ENCODE measurements around the gene CFAP69.

Gene CFAP69, protein sequence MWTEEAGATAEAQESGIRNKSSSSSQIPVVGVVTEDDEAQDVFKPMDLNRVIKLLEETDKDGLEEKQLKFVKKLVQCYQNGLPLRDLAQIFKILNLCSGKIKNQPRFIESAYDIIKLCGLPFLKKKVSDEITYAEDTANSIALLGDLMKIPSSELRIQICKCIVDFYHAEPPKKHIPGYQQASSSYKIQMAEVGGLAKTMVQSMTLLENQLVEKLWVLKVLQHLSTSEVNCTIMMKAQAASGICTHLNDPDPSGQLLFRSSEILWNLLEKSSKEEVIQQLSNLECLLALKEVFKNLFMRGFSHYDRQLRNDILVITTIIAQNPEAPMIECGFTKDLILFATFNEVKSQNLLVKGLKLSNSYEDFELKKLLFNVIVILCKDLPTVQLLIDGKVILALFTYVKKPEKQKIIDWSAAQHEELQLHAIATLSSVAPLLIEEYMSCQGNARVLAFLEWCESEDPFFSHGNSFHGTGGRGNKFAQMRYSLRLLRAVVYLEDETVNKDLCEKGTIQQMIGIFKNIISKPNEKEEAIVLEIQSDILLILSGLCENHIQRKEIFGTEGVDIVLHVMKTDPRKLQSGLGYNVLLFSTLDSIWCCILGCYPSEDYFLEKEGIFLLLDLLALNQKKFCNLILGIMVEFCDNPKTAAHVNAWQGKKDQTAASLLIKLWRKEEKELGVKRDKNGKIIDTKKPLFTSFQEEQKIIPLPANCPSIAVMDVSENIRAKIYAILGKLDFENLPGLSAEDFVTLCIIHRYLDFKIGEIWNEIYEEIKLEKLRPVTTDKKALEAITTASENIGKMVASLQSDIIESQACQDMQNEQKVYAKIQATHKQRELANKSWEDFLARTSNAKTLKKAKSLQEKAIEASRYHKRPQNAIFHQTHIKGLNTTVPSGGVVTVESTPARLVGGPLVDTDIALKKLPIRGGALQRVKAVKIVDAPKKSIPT

DNA sequence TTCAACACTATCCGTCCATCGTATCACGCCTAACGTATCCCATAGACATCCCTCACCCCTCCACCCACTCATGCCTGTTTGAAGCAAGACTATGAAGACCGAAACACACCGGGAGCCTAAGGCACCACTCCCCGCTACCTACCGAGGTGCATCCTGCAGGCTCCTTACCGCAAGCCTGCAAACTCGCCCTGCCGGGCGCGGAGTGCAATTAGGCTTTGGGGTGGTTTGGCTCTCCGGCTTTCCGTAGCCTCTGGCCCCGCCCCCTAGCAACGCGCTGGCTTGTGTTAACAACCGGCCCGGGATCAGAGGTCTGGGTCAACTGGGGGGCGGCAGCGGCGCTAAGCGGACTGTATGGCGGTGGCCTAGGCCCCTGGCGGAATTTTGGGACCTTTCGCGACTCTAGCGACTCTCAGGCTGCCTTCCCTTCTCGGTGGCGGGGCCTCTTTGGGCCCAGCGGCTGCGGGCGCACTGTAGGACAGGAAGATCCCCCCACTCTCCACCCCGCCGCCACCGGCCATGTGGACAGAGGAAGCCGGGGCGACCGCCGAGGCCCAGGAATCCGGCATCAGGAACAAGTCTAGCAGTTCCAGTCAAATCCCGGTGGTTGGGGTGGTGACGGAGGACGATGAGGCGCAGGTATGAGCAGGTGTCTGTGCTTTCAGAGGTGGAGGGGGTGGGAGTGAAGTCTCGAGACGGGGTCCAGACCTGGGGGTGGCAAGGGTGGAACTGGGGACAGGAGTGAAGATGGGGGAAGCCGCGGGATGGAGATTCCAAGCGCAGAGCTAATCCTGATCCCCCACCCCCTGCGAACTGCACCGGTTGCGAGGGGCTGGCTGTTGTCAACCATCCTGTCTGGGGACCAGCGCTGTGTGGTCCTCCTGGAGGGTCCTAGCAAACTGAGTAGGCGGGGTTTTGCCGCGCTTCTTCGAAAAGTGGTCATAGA lies at the start of gene CFAP69:
CFAP69 (plus strand) TSS at position 266 of the 943 bp plus-strand sequence; CDS start at position 517, 251 bp downstream.
- DNase-seq (ENCODE audit: insufficient read length, low spot score), result peak; percentile 48
- peak; percentile 94 for FAIRE-seq

DNA sequence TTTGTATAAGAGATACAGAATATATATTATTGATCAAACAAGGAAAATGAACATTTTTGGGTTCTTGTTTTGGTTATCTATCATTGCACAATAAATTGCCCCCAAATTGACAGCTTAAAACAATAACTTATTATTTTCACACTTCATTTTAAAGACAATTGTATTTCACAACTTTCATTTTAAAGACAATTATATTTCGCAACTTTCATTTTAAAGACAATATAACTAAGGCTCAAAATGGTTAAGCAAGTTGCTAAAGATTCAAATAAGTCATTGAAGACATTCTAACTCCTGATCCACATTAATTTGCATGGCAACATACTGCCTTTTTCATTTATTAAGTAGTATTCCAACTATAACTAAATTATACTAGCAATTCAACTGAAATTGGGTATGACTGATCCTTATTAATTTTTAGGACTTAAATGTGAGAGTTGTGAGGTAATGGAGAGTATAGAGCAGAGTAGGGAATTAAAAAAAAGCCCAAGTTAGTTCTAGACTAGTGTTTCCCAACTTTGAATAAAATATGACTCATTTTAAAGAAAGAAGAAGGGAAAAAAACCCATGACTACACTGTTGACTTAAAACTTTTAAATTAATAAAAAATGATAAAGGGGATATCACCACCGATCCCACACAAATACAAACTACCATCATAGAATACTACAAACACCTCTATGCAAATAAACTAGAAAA lies 43.3 kb upstream of the CFAP69 start:
- no peak for DNase-seq (ENCODE audit: insufficient read length, low spot score)
- FAIRE-seq, result peak; percentile 11

DNA sequence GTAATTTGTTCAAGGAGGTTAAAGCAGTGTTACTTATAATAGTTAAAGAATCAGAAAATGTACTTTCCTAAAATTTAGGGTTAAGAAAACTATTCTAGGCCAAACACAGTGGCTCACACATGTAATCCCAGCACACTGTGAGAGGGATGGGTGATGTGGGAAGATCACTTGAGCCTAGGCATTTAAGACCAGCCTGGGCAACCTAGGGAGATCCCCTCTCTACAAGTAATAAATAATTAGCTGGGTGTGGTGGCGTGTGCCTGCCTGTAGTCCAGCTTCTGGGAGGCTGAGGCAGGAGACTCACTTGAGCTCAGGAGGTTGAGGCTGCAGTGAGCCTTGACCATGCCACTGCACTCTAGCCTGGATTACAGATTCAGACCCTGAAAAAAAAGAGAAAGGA lies 37.0 kb upstream of the CFAP69 start:
- no peak for FAIRE-seq
- DNase-seq (ENCODE audit: insufficient read length, low spot score), result no peak

DNA sequence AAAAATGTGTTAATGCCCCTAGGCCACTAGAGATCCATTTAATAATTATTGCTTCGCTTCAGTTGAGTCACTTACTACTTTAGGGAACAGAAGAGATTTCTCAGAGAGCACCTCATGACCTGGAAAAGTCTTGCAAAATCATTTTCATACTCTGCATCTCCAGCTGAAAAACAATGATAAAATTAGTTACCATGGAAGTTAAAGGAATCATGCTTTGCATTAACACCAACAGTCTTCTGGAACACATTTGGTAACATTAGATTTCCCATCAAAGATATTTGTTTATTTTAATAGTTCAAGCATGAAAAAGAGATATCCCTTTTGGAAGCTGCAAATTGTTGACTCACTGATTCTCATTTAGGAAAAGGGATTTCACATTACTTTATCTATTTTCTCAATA lies 35.2 kb upstream of the CFAP69 start:
- FAIRE-seq (peak; percentile 23), DNase-seq (ENCODE audit: insufficient read length, low spot score) (no peak)

DNA sequence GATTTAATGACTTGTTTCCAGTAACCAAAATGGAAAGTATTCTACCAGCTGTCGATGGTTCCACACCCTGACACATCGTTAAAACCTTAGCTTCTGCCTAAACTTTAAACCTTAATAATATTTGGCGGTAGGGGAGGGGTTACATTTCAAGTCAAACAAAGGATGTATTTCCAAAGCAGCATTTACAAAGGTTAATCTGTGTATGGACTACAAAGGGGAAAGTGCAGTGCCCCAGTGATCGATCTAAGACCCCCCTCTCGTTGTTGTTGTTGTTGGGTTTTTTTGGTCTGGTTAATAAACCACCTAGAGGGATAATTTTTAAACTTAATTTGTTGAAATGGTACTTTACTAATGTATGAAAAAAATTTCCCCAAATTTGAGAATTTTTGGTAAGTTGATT lies 34.5 kb upstream of the CFAP69 start:
- FAIRE-seq, result peak; percentile 42
- DNase-seq (ENCODE audit: insufficient read length, low spot score), result no peak

DNA sequence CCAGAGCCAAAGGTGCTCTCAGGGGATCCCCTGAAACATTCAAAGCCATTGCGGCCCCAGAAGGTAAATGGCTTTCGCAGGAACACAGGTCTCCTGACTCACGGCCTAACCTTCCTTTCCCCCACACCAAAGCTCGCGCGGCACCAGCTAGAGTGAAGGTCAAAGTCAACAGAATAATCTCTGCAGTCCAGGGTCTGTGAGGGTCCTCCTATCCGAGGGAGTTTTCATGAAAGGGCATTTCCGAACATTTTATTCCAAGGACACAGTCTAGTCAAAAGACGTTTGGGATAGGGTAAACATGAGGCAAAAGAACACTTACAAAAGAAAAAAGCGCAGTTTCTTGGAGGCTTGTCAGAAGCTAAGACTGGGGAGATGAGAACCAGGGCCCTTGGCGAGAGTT lies 34.0 kb upstream of the CFAP69 start:
- FAIRE-seq (peak; percentile 68), DNase-seq (ENCODE audit: insufficient read length, low spot score) (no peak)

DNA sequence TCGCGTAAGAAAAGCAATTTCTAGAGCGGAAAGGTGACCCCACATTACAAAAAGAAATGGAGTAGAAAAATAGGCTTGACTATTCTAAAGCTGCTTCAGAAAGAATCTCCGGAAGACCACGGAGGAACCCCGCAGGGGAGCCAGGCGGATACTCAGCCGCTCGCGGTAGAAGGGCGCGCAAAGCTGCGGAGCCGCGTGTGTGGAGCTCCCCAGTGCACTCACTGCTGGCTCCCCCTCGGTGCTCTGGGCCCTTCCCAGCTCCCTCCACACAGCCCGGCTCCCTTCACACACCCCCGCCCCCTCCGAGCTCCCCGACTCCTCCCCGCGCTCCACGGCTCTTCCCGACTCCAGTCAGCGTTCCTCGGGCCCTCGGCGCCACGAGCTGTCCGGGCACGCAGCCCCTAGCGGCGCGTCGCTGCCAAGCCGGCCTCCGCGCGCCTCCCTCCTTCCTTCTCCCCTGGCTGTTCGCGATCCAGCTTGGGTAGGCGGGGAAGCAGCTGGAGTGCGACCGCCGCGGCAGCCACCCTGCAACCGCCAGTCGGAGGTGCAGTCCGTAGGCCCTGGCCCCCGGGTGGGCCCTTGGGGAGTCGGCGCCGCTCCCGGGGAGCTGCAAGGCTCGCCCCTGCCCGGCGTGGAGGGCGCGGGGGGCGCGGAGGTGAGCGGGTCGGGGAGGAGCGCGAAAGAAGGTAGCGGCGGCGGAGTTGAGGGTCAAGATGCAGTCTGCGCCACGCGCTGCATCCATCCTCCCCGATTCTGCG lies 33.4 kb upstream of the CFAP69 start, which contains the start of gene STEAP2:
STEAP2 (plus strand) TSS at position 350 of the 758 bp plus-strand sequence. CDS start 13,343 bp downstream, outside the sequence.
- peak; percentile 46 for DNase-seq (ENCODE audit: insufficient read length, low spot score)
- peak; percentile 86 for FAIRE-seq

DNA sequence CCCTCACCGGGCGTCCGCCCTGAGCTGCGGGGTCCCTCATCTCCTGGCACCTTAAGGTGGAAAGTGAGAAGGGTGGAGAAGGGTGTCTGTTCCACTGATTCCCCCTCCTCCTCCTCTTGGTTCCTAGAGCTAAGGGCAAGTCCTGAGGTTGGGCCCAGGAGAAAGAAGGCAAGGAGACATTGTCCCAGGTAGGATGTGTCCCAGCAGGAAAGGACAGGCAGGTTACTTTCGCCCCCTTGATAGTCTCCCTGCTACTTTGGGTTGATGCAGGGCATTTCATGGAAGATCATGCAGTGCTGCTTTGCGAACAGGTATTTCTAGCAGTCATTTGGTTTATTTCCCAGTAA lies 32.9 kb upstream of the CFAP69 start:
- no peak for DNase-seq (ENCODE audit: insufficient read length, low spot score)
- peak; percentile 55 for FAIRE-seq

DNA sequence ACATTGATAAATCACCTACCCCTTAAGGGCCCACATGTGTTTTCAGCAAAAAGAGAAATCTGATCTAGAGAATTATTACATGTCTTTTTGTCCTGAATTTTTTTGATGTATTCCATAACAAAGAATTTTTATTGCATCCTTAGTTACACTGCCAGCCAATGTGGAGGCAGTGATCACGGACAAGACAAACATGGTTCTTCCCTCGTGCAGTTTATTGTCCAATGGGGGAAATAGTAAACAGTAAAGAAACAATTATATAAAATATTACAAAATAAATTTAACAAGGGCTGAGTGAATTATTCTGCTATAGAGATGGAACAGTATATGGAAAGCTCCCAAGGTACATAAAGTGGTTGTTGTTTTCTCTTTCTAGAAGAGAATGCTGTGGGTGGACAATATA lies 31.5 kb upstream of the CFAP69 start:
- FAIRE-seq (no peak), DNase-seq (ENCODE audit: insufficient read length, low spot score) (no peak)

DNA sequence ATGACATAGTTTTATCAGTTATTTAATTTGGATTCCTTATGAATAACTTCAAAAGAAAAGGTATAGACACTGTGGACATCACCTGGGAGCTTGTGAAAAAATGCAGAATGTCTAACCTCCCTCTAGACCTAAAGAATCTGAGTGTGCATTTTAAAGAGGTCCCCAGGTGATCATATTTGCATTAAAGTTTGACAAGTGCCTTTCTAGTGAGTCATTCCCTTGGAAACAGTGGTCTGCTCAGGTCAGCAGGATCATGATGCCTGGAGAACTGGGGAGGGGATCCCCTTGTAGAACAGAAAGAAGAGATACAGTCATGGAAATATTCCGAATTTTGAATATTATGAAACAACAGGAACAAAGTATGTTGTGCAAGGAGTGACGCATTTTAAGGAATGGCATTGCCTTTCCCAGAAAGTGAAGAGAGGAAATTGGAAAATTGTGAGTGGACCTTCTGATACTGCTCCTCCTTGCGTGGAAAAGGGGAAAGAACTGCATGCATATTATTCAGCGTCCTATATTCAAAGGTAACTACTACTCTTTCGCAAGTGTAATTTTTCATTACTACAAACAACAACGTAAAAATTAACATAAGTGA lies 28.8 kb upstream of the CFAP69 start:
- DNase-seq (ENCODE audit: insufficient read length, low spot score) (no peak), FAIRE-seq (no peak)

DNA sequence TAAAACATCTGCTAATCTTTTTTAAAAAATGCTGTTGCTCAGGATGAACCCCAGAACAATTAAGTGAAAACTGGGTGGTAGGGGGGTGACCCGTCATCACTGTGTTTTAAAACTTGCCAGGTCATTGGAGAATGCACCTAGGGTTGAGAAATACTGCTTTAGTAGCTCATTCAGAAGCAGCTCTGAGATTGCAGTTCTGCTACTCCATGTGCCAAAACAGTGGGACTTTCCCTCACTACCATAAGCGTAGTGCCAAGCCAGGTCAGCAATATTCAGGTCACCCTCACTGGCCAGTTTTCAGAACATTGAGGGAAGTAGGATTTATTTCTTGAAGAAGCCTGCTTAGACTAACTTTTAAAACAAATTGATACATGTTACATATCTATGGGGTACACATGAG lies 28.2 kb upstream of the CFAP69 start:
- DNase-seq (ENCODE audit: insufficient read length, low spot score) (no peak), FAIRE-seq (no peak)

DNA sequence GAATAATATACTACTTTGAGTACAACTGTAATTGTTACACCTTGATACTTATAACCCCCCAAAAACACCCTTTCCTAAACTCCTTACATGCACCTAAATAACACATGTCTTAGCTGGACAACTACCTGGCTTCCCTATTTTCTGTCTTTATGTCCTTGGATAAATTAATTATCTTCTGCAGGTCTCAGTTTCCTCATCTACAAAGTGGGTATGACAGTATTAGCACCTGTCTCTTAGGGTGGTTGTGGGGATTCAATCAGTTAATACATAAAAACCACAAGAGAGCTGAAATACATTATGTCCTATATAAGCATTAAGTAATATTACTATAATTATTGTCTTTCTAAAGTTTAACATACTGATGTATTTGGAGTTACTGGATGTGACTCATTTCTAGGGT lies 22.6 kb upstream of the CFAP69 start:
- DNase-seq (ENCODE audit: insufficient read length, low spot score) (no peak), FAIRE-seq (no peak)

DNA sequence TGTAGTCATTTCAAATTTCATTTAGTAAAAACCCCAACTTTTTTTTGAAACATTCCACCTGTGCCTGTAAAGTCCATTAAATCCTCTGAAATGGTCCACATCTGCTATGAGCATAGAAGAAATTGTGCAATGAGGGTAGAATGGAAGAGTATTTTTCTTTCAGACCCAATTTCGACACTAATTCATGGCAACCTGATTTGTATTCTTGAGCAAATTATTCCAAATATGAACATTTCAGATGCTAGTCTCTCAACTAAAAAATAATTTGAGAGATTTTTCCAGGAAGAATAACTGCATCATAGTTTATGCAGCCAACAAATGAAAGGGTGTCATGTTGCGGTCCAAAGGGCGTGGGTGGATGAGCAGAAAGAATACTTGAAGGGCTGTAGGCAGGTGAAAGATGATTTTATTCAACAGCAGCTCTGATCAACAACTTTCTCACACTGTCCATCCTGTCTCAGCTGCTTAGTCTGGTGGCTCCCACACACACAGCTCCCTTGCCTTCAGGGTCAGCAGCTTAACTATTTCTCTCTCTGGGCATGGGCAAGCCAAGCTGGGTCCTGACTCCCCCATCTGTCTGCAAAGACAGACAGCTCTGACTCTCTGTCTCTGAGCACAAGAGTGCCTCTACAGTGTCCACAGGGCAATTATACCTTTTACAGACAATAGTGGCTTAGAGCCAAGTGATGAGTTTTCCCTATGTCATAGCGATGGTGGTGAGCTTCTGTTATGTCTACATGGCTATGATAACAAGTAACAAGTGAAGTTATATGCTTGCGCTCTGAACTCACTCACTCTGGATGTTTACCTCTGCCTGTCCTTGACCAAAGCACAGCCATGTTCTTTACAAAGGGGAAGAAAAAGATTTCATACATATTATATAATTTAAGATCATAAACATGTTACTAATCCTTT lies 21.9 kb upstream of the CFAP69 start:
- DNase-seq (ENCODE audit: insufficient read length, low spot score) (no peak), FAIRE-seq (no peak)

DNA sequence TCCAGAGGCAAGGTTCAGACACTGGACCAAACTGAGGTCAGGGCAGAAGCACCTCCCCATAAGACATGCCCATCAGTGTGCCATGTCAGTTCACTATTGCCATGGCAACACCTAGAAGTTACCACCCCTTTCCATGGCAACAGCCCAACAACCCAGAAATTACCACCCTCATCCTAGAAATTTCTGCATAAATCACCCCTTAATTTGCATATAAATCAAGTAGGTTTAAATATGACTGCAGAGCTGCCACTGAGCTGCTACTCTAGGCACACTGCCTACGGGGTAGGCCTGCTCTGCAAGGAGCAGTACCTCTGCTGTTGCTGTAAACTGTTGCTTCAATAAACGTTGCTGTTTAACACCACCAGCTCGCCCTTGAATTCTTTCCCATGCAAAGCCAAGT lies 20.8 kb upstream of the CFAP69 start:
- no peak for FAIRE-seq
- no peak for DNase-seq (ENCODE audit: insufficient read length, low spot score)

DNA sequence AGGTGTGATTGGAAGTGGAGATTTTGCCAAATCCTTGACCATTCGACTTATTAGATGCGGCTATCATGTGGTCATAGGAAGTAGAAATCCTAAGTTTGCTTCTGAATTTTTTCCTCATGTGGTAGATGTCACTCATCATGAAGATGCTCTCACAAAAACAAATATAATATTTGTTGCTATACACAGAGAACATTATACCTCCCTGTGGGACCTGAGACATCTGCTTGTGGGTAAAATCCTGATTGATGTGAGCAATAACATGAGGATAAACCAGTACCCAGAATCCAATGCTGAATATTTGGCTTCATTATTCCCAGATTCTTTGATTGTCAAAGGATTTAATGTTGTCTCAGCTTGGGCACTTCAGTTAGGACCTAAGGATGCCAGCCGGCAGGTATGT lies 19.8 kb upstream of the CFAP69 start:
- DNase-seq (ENCODE audit: insufficient read length, low spot score), result no peak
- no peak for FAIRE-seq

DNA sequence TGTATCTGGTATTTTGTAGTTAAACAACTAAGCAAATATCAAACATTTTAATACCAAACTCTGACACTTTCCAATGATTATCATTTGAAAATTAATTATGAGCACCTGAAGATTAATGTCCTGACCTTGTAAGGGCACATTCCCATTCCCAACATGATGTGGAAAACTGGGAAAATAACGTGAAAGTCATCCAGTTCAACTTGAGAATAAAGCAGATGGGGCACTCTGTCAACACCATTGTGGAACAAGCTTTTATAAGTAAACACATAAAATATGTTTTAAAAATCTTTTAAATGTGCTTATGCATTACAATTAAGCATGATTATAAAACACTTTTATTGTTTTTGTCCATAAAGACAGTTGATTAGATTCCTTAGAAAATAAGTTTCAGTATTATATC lies 19.4 kb upstream of the CFAP69 start:
- no peak for DNase-seq (ENCODE audit: insufficient read length, low spot score)
- FAIRE-seq, result no peak

DNA sequence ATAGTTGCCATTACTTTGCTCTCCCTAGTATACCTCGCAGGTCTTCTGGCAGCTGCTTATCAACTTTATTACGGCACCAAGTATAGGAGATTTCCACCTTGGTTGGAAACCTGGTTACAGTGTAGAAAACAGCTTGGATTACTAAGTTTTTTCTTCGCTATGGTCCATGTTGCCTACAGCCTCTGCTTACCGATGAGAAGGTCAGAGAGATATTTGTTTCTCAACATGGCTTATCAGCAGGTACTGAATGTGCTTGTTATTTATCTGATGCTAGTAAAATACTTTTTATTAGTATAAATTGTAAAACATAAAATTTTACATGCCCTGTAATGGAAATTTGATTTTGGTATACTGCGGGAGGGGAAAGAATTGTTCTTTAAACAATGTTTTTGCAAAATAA lies 17.7 kb upstream of the CFAP69 start:
- DNase-seq (ENCODE audit: insufficient read length, low spot score), result no peak
- no peak for FAIRE-seq

DNA sequence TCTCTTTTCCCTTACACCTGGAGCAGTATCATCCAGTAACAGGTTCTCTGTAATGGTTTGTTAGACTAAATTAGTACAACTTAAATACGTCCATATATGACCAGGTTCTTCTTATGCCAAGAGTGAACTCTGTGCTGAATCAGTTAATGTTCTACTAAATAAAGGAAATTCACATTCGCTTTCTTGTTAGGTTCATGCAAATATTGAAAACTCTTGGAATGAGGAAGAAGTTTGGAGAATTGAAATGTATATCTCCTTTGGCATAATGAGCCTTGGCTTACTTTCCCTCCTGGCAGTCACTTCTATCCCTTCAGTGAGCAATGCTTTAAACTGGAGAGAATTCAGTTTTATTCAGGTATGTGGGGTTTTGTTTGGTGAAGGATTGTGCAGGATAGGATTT lies 15.3 kb upstream of the CFAP69 start:
- DNase-seq (ENCODE audit: insufficient read length, low spot score) (no peak), FAIRE-seq (no peak)

Data from GM19239 (cell line).